ENCODE data around the gene NUFIP2. TPM values are rescaled to one million over a fixed set of nuclear protein-coding genes. Genes with fewer than 3 reads are reported as not detected.
"Not testable (repeated sequence)": the region's sequence is repeated elsewhere in the genome, so short reads cannot be mapped to it uniquely, and the experiment has no call there.

NUFIP2 gene
- total RNA-seq, 2 donors from 2014 or later, result 63.6 to 113 TPM

DNA sequence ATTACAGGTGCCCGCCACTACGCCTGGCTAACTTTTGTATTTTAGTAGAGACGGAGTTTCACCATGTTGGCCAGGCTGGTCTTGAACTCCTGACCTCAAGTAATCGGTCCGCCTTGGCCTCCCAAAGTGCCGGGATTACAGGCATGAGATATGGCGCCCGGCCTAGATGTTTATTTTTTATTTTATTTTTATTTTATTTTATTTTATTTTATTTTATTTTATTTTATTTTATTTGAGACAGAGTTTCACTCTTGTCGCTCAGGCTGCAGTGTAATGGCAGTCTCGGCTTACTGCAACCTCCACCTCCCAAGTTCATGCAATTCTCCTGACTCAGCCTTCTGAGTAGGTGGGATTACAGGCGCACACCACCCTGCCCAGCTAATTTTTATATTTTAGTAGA is 72.6 kb downstream of the NUFIP2 start:
- not testable (repeated sequence) for DNase-seq (ENCODE audit: low spot score in 2 of 2); H3K36me3 Mint-ChIP-seq; ATAC-seq; H3K27ac Mint-ChIP-seq; H3K9me3 Mint-ChIP-seq

- Mint-ChIP-seq H3K27ac (no peak overlapping the region), H3K36me3 (no peaks in the 10 kb centered on the region), H3K9me3 (no peaks in the 10 kb centered on the region)
- peak; percentile 96 to 97 for ATAC-seq
- peak; percentile 67 to 79 for DNase-seq (ENCODE audit: low spot score in 2 of 2)
Measured at GRCh38 chr17:29219378-29220047, 74.4 kb downstream of the NUFIP2 start.

DNA sequence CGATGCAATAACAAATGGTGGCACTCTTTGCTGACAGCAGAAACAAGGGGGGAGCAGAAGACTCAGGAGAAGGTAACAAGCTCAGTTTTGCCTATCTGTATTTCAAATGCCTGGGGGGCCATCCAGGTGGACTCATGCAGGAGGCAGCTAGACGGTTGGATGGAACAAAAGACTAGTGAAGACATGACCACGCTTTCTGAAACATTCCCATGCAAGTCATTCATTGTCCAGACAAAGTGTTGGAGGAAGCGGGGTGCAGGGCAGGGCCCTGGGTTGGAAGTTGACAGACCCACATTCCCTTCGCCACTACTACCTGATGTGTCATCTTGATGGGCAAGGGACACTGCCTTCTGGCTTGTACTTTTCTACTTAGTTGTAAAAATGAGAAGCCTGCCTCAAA is 77.1 kb downstream of the NUFIP2 start:
- H3K27ac Mint-ChIP-seq, result no peak overlapping the region
- DNase-seq (ENCODE audit: low spot score in 2 of 2) (no peak), ATAC-seq (no peak)
- H3K9me3 Mint-ChIP-seq, result no peaks in the 10 kb centered on the region
- no peaks in the 10 kb centered on the region for H3K36me3 Mint-ChIP-seq

DNA sequence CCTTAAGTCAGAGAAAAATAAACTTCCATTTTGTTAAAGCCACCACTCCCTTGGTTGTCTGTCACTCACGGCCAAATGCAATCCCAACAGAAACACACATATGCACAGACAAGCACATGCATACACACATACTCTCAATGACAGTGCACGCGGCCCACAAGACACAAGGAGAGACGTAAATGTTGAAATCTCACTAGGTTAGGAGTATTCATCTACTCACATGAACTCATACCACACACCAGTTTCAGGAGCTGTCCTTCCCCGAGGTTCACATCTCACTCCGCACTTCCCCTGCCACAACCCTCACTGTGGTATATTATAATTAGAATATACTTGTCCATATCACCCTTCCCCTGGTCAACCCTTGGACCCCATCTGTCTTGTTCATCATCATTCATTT is 77.8 kb downstream of the NUFIP2 start:
- Mint-ChIP-seq H3K9me3 (no peaks in the 10 kb centered on the region), H3K27ac (no peak overlapping the region), H3K36me3 (no peaks in the 10 kb centered on the region)
- DNase-seq (ENCODE audit: low spot score in 2 of 2) (no peak), ATAC-seq (no peak)

DNA sequence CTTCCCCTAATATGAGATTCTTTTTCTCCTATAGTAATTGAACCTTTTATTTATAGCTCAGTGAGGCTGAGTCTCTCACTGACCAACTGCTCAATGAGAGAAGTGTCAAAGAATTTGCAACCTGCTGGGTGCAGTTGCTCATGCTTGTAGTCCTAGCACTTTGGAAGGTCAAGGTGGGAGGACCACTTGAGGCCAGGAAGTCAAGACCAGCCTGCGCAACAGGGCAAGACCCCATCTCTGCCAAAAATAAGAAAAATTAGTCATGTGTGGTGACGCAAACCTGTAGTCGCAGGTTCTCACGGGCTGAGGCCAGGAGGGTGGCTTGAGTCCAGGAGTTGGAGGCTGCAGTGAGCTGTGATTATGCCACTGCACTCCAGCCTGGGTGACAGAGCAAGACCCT is 78.2 kb downstream of the NUFIP2 start:
- Mint-ChIP-seq H3K9me3 (no peaks in the 10 kb centered on the region), H3K36me3 (no peaks in the 10 kb centered on the region), H3K27ac (no peak overlapping the region)
- ATAC-seq (no peak), DNase-seq (ENCODE audit: low spot score in 2 of 2) (no peak)

DNA sequence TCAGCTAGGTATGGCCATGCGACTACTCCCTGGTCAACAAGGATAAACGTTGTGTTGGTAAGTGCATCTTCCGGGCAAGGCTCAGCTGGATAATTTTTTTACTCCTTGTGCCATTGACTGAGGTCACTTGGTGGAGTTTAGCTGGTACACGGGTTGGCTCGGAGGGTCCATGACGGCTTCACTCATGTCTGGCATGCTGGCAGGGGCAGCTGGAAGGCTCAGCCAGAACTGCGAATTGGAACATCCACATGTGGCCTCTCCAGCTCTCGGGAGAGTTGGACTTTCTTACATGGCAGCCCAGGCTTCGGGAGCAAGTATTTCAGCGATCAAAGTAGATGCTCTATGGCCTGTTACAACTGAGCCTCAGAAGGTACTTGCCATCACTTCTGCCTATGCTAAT is 78.8 kb downstream of the NUFIP2 start:
- Mint-ChIP-seq H3K9me3 (no peaks in the 10 kb centered on the region), H3K27ac (no peak overlapping the region), H3K36me3 (no peaks in the 10 kb centered on the region)
- ATAC-seq (no peak), DNase-seq (ENCODE audit: low spot score in 2 of 2) (no peak)

DNA sequence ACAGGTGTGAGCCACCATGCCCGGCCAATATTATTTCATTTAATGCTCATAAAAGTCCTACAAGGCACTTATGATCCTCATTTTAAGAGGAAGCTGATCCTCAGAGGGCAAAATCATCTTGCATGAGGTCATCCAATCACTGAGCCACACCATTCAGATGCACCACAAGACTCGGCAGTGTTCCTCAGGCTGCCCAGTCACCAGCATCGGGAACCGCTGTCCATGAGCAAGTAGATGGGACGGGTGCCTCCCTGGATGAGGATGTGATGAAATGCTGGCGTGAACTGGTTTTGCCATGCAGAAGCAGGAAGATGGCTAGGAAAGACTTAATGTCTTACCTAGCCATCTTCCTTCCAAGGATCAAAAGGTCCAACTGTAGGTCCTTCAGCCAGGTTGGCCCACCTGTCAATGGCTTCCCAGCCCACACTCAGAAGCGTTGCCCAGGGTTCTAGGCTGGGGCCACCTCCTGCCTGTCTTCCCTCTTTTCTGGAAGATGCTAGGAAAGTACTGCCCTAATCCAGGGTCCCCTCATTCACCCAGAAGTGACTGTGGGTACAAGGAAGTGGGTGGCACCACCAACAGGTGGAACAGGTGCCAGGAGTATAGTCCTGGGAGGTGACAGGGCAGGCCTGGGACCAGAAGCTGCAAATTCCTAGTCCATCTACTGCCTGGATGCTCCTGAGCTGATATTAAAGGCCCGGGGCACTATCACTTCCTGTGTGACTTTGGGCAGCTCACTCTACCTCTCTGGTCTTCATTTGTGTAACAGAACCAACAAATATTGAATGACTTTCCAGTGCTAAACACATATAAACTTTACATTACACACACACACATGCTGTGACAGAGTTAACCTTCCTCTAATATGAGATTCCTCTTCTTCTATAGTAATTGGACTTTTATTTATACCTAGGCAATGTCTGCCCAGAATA is 79.5 kb downstream of the NUFIP2 start:
- Mint-ChIP-seq H3K9me3 (no peaks in the 10 kb centered on the region), H3K27ac (no peak overlapping the region), H3K36me3 (no peaks in the 10 kb centered on the region)
- ATAC-seq (no peak), DNase-seq (ENCODE audit: low spot score in 2 of 2) (no peak)

- Mint-ChIP-seq H3K27ac (no peak overlapping the region), H3K9me3 (no peaks in the 10 kb centered on the region), H3K36me3 (no peaks in the 10 kb centered on the region)
- DNase-seq (ENCODE audit: low spot score in 2 of 2) (no peak), ATAC-seq (no peak)
Measured at GRCh38 chr17:29212681-29213121, 81.2 kb downstream of the NUFIP2 start.

DNA sequence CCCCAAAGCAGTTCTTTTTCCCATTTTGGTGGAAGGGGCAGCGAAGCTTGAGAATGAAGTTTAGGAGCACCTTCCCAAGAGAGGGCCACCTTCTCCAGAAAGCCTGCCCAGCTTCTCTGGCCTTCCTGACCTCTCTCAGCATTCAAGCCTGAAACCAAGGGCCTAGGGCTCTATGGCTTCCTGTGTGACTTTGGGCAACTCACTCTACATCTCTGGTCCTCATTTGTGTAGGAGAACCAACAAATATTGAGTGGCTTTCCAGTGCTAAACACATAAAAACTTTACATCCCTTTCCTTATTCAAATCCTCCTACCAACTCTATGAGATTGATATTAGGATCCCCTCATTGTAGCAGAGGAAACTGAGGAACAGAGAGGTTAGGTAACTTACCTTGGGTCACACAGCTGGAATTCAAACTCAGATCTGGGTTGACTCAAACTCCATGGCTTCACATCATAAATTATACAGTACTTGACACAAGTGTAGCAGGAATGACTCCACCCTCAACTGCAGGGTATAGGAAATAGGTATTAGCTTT is 81.8 kb downstream of the NUFIP2 start:
- H3K9me3 Mint-ChIP-seq, result no peaks in the 10 kb centered on the region
- H3K27ac Mint-ChIP-seq, result no peak overlapping the region
- no peak for DNase-seq (ENCODE audit: low spot score in 2 of 2)
- H3K36me3 Mint-ChIP-seq, result no peaks in the 10 kb centered on the region
- no peak for ATAC-seq

- H3K9me3 Mint-ChIP-seq, result no peaks in the 10 kb centered on the region
- no peak for DNase-seq (ENCODE audit: low spot score in 2 of 2)
- ATAC-seq, result no peak
- no peak overlapping the region for H3K27ac Mint-ChIP-seq
- H3K36me3 Mint-ChIP-seq, result no peaks in the 10 kb centered on the region
Measured at GRCh38 chr17:29210879-29211278, 83.1 kb downstream of the NUFIP2 start.

DNA sequence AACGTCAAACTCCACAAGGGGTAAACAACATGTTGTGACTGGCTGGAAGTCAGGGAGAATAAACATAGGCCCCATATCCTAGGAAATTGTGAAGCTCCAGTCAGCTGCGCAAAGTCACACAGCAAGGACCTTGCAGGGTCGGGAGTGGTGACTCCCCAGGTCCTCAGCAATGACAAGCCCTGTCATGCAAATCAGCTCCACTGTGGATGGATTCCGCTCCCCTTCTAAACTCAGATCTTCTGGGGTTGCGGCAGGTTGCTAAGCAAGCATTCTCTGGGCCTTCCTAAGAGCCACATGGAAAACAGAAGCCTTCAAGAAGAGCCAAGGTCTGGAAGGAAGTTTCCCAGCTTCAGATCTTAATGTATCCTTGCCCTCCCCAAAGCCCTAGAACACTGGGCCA is 84.9 kb downstream of the NUFIP2 start:
- no peak overlapping the region for H3K27ac Mint-ChIP-seq
- no peak for ATAC-seq
- H3K9me3 Mint-ChIP-seq, result no peaks in the 10 kb centered on the region
- H3K36me3 Mint-ChIP-seq, result no peaks in the 10 kb centered on the region
- no peak for DNase-seq (ENCODE audit: low spot score in 2 of 2)

- Mint-ChIP-seq H3K36me3 (no peaks in the 10 kb centered on the region), H3K9me3 (no peaks in the 10 kb centered on the region), H3K27ac (no peak overlapping the region)
- no peak for DNase-seq (ENCODE audit: low spot score in 2 of 2)
- no peak for ATAC-seq
Measured at GRCh38 chr17:29207975-29208374, 86.0 kb downstream of the NUFIP2 start.

Other genes starting within 250 kb of the NUFIP2 start
- gene MYO18A, start 113.8 kb downstream of the NUFIP2 start, total RNA-seq, result 10 to 100 TPM; 38.8 to 62.8 TPM
- not detected for gene CRYBA1, start 47.3 kb downstream of the NUFIP2 start, total RNA-seq
- gene TAOK1, start 96.2 kb upstream of the NUFIP2 start, total RNA-seq, result 10 to 100 TPM; 31.6 to 37.9 TPM